B cell (primary cell): ENCODE data around the gene PDIA4. TPM values are rescaled to one million over a fixed set of nuclear protein-coding genes. Genes with fewer than 3 reads are reported as not detected.

ENCODE experiments used
- ATAC-seq: fragments of 200-7000 bp; cut with Tn5 transposase; one replicate; pipeline ENCODE4 v1.10.0; 2021; ENCODE audit warnings: low read depth, mild to moderate bottlenecking, moderate number of reproducible peaks, moderate library complexity
- CTCF ChIA-PET: fragments of 350-600 bp; sonication (Branson Sonifier 250); formaldehyde crosslinking; loops from one replicate; lab custom pipeline; 2021; ENCODE audit warnings: antibody characterized with exemption, inconsistent platforms; lab: Charles Lee
- POLR2A ChIA-PET: fragments of 350-600 bp; sonication (Branson Sonifier 250); formaldehyde crosslinking; loops from one replicate; lab custom pipeline; 2021; ENCODE audit warnings: antibody characterized with exemption; lab: Charles Lee
- DNase-seq: peaks from one replicate; pipeline ENCODE4 v3.0.0; 2013
- H2AFZ ChIP-seq: 2 replicates; pipeline ENCODE4 v1.6.1; 2012; ENCODE audit warnings: mild to moderate bottlenecking, low read depth, low read length; ENCODE audit not compliant: insufficient read depth, poor library complexity, severe bottlenecking
- H3K27ac ChIP-seq, 2 donors: 1 replicate in 1 of 2; 2 replicates in 1 of 2; pipeline ENCODE4 v1.5.1; 2012 to 2013; ENCODE audit warnings: low read length in 2 of 2, mild to moderate bottlenecking in 2 of 2, moderate library complexity in 1 of 2
- H3K27me3 ChIP-seq, 4 experiments: fragments of 200-600 bp in 1 of 4; sonication (generic) in 1 of 4; replicated peaks in 1 of 4; 1 replicate in 2 of 4; 2 replicates in 2 of 4; pipeline versions ENCODE4 v1.6.1 to v1.7.0; 2013 to 2016; ENCODE audit warnings: low read length in 3 of 4, mild to moderate bottlenecking in 2 of 4, mixed read lengths in 1 of 4, moderate library complexity in 1 of 4; ENCODE audit not compliant: insufficient read depth in 4 of 4, control insufficient read depth in 3 of 4; ENCODE audit errors: control extremely low read depth in 1 of 4
- H3K36me3 ChIP-seq, 2 experiments: replicated peaks in 1 of 2; 1 replicate in 1 of 2; 2 replicates in 1 of 2; pipeline versions ENCODE4 v1.6.1 to v1.7.1; 2013; ENCODE audit warnings: low read length in 1 of 2; ENCODE audit not compliant: insufficient read depth in 2 of 2, control insufficient read depth in 1 of 2; ENCODE audit errors: control extremely low read depth in 1 of 2, extremely low read depth in 1 of 2
- H3K4me1 ChIP-seq, 2 donors: fragments of 200-600 bp in 1 of 2; sonication (generic) in 1 of 2; 1 replicate in 1 of 2; 2 replicates in 1 of 2; pipeline versions ENCODE4 v1.5.1 to v1.6.1; 2013 to 2017; ENCODE audit warnings: low read length in 2 of 2; ENCODE audit not compliant: control insufficient read depth in 2 of 2, insufficient read depth in 2 of 2
- H3K4me2 ChIP-seq: replicated peaks from 2 replicates; pipeline ENCODE3; 2012; ENCODE audit warnings: mild to moderate bottlenecking, low read depth, low read length; ENCODE audit not compliant: poor library complexity, severe bottlenecking
- H3K4me3 ChIP-seq, 5 experiments: fragments of 200-600 bp in 1 of 5; sonication (generic) in 1 of 5; 1 replicate in 3 of 5; 2 replicates in 2 of 5; pipeline versions ENCODE4 v1.5.1 to v1.7.0; 2011 to 2016; ENCODE audit warnings: low read length in 4 of 5, mild to moderate bottlenecking in 4 of 5, low read depth in 2 of 5, control low read depth in 1 of 5, moderate library complexity in 1 of 5; ENCODE audit not compliant: insufficient read depth in 1 of 5; ENCODE audit errors: control extremely low read depth in 1 of 5, extremely low read depth in 1 of 5
- H3K79me2 ChIP-seq: fragments of 200-600 bp; sonication (generic); one replicate; pipeline ENCODE4 v1.6.0; 2016; ENCODE audit warnings: low read length; ENCODE audit not compliant: control insufficient read depth, insufficient read depth
- H3K9ac ChIP-seq: fragments of 200-600 bp; sonication (generic); 2 replicates; pipeline ENCODE4 v1.6.1; 2017; ENCODE audit warnings: mild to moderate bottlenecking, low read length, moderate library complexity
- H3K9me3 ChIP-seq, 3 donors: one replicate each; pipeline versions ENCODE4 v1.6.1 to v1.7.1; 2013; ENCODE audit warnings: low read length in 2 of 3; ENCODE audit not compliant: control insufficient read depth in 2 of 3, insufficient read depth in 1 of 3; ENCODE audit errors: control extremely low read depth in 1 of 3
- H4K20me1 ChIP-seq: 2 replicates; pipeline ENCODE4 v1.6.0; 2012; ENCODE audit warnings: mild to moderate bottlenecking, low read length; ENCODE audit not compliant: insufficient read depth, control insufficient read depth, poor library complexity, severe bottlenecking
- H3K27ac Mint-ChIP-seq: one replicate; pipeline ENCODE4 v1.8.0; 2021; ENCODE audit warnings: mixed read lengths
- H3K27me3 Mint-ChIP-seq: one replicate; pipeline ENCODE4 v1.8.0; 2021; ENCODE audit warnings: mixed read lengths
- H3K4me1 Mint-ChIP-seq: one replicate; pipeline ENCODE4 v1.8.0; 2021; ENCODE audit warnings: mixed read lengths
- H3K4me3 Mint-ChIP-seq: one replicate; pipeline ENCODE4 v1.8.0; 2021; ENCODE audit warnings: mixed read lengths
- H3K9me3 Mint-ChIP-seq: one replicate; pipeline ENCODE4 v1.8.0; 2022; ENCODE audit warnings: mixed read lengths; ENCODE audit not compliant: insufficient read depth
- EZH2 ChIP-seq: IDR thresholded peaks from 2 replicates; pipeline ENCODE4 v1.6.1; 2012; ENCODE audit warnings: borderline replicate concordance, low read depth, mild to moderate bottlenecking, moderate library complexity, low read length; ENCODE audit not compliant: insufficient read depth, poor library complexity, severe bottlenecking
- WGBS: methylation state at CpG from one replicate; pipeline ENCODE4 v1.1.5; 2013; ENCODE audit warnings: missing lambda C conversion rate; ENCODE audit not compliant: insufficient coverage; 5-methylcytosine and 5-hydroxymethylcytosine counted together
- intact Hi-C: fragments of 100-400 bp; cut with micrococcal nuclease; formaldehyde crosslinking; loops from one replicate; pipeline ENCODE4 v1.10.0; 2022
- polyA plus RNA-seq: library from polyadenylated mRNA; depleted of rRNA; stranded (reverse); fragments of >200 nt; gene quantifications from 2 replicates; pipeline ENCODE4 v1.2.3, GENCODE V29; 2012
- total RNA-seq, 2 donors: library from RNA; stranded (reverse); fragments of 120-200 nt in 1 of 2; gene quantifications; 1 replicate in 1 of 2; 2 replicates in 1 of 2; pipeline versions ENCODE4 v1.2.3 to v1.2.4, GENCODE V29; 2013 to 2022
- TF ChIP-seq, protein P1 (sequence below): fragments of 200-600 bp; IDR thresholded peaks from one replicate; pipeline ENCODE4 v1.8.0; 2022; ENCODE audit warnings: antibody characterized with exemption, mild to moderate bottlenecking

Gene PDIA4
- total and polyA plus RNA-seq, 2 donors (not counting 1 experiment from before 2014, with no cell fraction given) = 31.6 to 34.7 TPM

DNA sequence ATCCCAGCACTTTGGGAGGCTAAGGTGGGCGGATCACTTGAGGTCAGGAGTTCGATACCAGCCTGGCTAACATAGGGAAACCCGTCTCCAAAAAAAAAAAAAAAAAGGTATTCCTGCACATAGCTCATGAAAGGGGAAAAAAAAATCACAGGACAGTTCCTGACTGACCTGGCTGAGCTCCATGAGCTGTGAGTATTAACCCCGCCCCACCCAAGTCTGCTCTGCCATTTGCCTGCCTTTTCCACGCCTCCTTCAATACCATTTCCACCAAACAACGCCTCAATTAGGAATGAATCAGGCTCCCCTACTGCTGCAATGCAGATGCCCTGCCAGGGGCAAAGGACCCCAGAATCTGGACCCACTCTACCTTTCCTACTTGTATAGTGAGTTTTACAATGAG lies 55.0 kb downstream of the PDIA4 start:
- no peak overlapping the region for H3K27ac ChIP-seq
- POLR2A ChIA-PET = no interaction called here
- Mint-ChIP-seq H3K27me3 (peaks cover 9% of the 10 kb centered on the region), H3K27ac (no peak overlapping the region), H3K4me3 (no peak overlapping the region), H3K4me1 (peaks cover 1% of the 10 kb centered on the region), H3K9me3 (no peaks in the 10 kb centered on the region)
- 96% methylated on average over 6 of the region's 6 CpGs for WGBS
- TF ChIP-seq EZH2 = no peak
- TF ChIP-seq, protein P1, sequence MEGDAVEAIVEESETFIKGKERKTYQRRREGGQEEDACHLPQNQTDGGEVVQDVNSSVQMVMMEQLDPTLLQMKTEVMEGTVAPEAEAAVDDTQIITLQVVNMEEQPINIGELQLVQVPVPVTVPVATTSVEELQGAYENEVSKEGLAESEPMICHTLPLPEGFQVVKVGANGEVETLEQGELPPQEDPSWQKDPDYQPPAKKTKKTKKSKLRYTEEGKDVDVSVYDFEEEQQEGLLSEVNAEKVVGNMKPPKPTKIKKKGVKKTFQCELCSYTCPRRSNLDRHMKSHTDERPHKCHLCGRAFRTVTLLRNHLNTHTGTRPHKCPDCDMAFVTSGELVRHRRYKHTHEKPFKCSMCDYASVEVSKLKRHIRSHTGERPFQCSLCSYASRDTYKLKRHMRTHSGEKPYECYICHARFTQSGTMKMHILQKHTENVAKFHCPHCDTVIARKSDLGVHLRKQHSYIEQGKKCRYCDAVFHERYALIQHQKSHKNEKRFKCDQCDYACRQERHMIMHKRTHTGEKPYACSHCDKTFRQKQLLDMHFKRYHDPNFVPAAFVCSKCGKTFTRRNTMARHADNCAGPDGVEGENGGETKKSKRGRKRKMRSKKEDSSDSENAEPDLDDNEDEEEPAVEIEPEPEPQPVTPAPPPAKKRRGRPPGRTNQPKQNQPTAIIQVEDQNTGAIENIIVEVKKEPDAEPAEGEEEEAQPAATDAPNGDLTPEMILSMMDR = no peak
- no peaks in the 10 kb centered on the region for H4K20me1 ChIP-seq
- intact Hi-C loops = no loop called here
- no peaks in the 10 kb centered on the region for H3K79me2 ChIP-seq
- H2AFZ ChIP-seq = no peak overlapping the region
- H3K4me3 ChIP-seq = no peak overlapping the region
- CTCF ChIA-PET = interaction anchor here (0.6 to 1.4 kb wide), 4 partner anchors 10 to 572 kb away, joined by 3 to 7 read pairs (median 4); no protein-coding TSS in a partner anchor
- no peaks in the 10 kb centered on the region for H3K27me3 ChIP-seq
- no peak overlapping the region for H3K4me2 ChIP-seq
- H3K9ac ChIP-seq = no peak overlapping the region
- H3K9me3 ChIP-seq = no peaks in the 10 kb centered on the region
- ATAC-seq = no peak
- DNase-seq = no peak
- H3K4me1 ChIP-seq = no peaks in the 10 kb centered on the region
- no peaks in the 10 kb centered on the region for H3K36me3 ChIP-seq

DNA sequence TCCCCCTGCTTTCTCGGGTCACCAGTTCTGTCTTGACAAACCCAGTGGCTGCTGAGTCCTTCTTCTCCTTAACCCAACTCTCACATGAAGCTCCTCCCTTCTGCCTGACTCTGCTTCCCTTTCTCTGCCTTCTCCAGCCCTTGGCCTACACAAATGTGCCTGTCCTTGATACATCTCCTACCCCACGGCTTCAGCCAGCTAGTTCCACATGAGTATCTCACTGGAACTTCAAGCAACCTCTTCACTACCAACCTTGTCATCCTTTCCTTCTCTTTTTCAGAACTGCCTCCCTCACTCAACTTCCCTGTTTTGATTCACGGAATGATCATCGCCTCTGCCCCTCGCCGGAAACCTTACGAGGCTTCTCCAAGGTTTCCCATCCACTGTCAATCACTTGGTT lies 55.9 kb downstream of the PDIA4 start:
- H3K4me3 Mint-ChIP-seq = no peak overlapping the region
- H3K27ac Mint-ChIP-seq = no peak overlapping the region

More for the DNA sequence above, 55.9 kb downstream of the PDIA4 start:
- Histone ChIP-seq H3K4me2 (no peak overlapping the region), H2AFZ (peak overlapping the region; percentile 30), H3K4me1 (no peaks in the 10 kb centered on the region), H3K27ac (no peak overlapping the region), H4K20me1 (no peaks in the 10 kb centered on the region), H3K4me3 (no peak overlapping the region), H3K9ac (no peak overlapping the region), H3K36me3 (no peaks in the 10 kb centered on the region), H3K27me3 (no peaks in the 10 kb centered on the region), H3K79me2 (no peaks in the 10 kb centered on the region), H3K9me3 (no peaks in the 10 kb centered on the region)
- POLR2A ChIA-PET = no interaction called here
- no peaks in the 10 kb centered on the region for H3K9me3 Mint-ChIP-seq
- TF ChIP-seq EZH2 = no peak
- TF ChIP-seq, protein P1 = no peak
- CTCF ChIA-PET = interaction anchor here (0.7 to 1.4 kb wide), 4 partner anchors 9 to 116 kb away, joined by 3 to 7 read pairs (median 4); no protein-coding TSS in a partner anchor
- no peaks in the 10 kb centered on the region for H3K4me1 Mint-ChIP-seq
- DNase-seq = no peak
- peaks cover 9% of the 10 kb centered on the region for H3K27me3 Mint-ChIP-seq
- intact Hi-C loops = no loop called here
- 18% methylated on average over 7 of the region's 7 CpGs for WGBS
- no peak for ATAC-seq
